H1 (cell line): ENCODE data around the gene PCBP1. TPM values are rescaled to one million over a fixed set of nuclear protein-coding genes. Genes with fewer than 3 reads are reported as not detected.
A peak's percentile ranks its signal among the peaks of the same experiment; 100 is the strongest.

Experiments used
- ATF3 ChIP-seq: IDR thresholded peaks from 2 replicates; pipeline ENCODE4 v1.6.1; 2011; ENCODE audit warnings: low read depth, mild to moderate bottlenecking, low read length; ENCODE audit not compliant: insufficient read depth
- GTF2F1 ChIP-seq: IDR thresholded peaks from 2 replicates; pipeline ENCODE4 v1.6.1; 2012; ENCODE audit warnings: low read depth, low read length, improper control_type of control experiment, borderline replicate concordance
- HDAC6 ChIP-seq: IDR thresholded peaks from one replicate; pipeline ENCODE4 v1.7.1; 2012; ENCODE audit warnings: low read depth, mild to moderate bottlenecking, inconsistent platforms, low read length, moderate library complexity
- PHF8 ChIP-seq: fragments of 200-600 bp; sonication (generic); conservative IDR thresholded peaks from 2 replicates; pipeline ENCODE4 v1.7.1; 2012; ENCODE audit warnings: low read depth, mild to moderate bottlenecking, inconsistent platforms, low read length, moderate library complexity
- SRF ChIP-seq: IDR thresholded peaks from 2 replicates; pipeline ENCODE4 v1.6.1; 2011; ENCODE audit warnings: mild to moderate bottlenecking, low read depth, low read length, moderate library complexity
- TAF1 ChIP-seq: IDR thresholded peaks from 2 replicates; pipeline ENCODE4 v1.6.1; 2011; ENCODE audit warnings: mild to moderate bottlenecking, low read depth, low read length
- TAF7 ChIP-seq: optimal IDR thresholded peaks from 2 replicates; pipeline ENCODE3; 2011; ENCODE audit warnings: low read depth, mild to moderate bottlenecking, inconsistent platforms, low read length, moderate library complexity, borderline replicate concordance
- TBP ChIP-seq: IDR thresholded peaks from 2 replicates; pipeline ENCODE4 v1.6.1; 2011; ENCODE audit warnings: low read depth, low read length, improper control_type of control experiment
- USF2 ChIP-seq: IDR thresholded peaks from 2 replicates; pipeline ENCODE4 v1.6.1; 2011; ENCODE audit warnings: low read length, improper control_type of control experiment
- polyA plus RNA-seq, 7 experiments: library from polyadenylated mRNA; depleted of rRNA in 3 of 7; stranded (reverse) in 5 of 7; unstranded in 2 of 7; fragments of >200 nt in 5 of 7; fragments of 200-250 nt in 2 of 7; gene quantifications; 1 replicate in 5 of 7; 2 replicates in 1 of 7; 4 replicates in 1 of 7; pipeline versions ENCODE4 v1.2.1 to v1.2.3, GENCODE V29; 2011 to 2013; ENCODE audit warnings: missing spikeins in 2 of 7, mixed read lengths in 2 of 7
- total RNA-seq: library from RNA; stranded (reverse); fragmentation: NEBNext Ultra II Directional; extraction: Animal tissue kit (Norgen Biotek cat#: 25700); gene quantifications from 2 replicates; pipeline ENCODE4 v1.2.1, GENCODE V29; 2021

PCBP1 gene
- total and polyA plus RNA-seq, 2 of the 8 experiments (the other 6 are each of a cell fraction or from before 2014, with no cell fraction given), result 279 to 493 TPM

GRCh38 chr2:70123051-70123828 lies 36.0 kb downstream of the PCBP1 start (continued):
- no peak for TF ChIP-seq ATF3
- TF ChIP-seq HDAC6, result no peak
- TF ChIP-seq GTF2F1, result no peak
- no peak for TF ChIP-seq SRF
- peak; percentile 93 for TF ChIP-seq TAF1
- peak; percentile 88 for TF ChIP-seq TBP
- TF ChIP-seq USF2, result peak; percentile 34; the same call in 1 of the 2 replicates
- peak; percentile 56 for TF ChIP-seq TAF7
- peak; percentile 34; the same call in 1 of the 2 replicates for TF ChIP-seq PHF8
- TF ChIP-seq, all 59 proteins: peak for 12
